Measurements from ENCODE around the gene GRK2. TPM values are rescaled to one million over a fixed set of nuclear protein-coding genes. Genes with fewer than 3 reads are reported as not detected.
"Not testable (repeated sequence)": the region's sequence is repeated elsewhere in the genome, so short reads cannot be mapped to it uniquely, and the experiment has no call there.

Gene GRK2
- total RNA-seq, 2 donors from 2014 or later, result 95.8 to 119 TPM

GRCh38 chr11:67317205-67317887 is 51.1 kb downstream of the GRK2 start:
- peak; percentile 77 for ATAC-seq

GRCh38 chr11:67317888-67318555 is 51.7 kb downstream of the GRK2 start:
- intact Hi-C loops (cut with DNase I, micrococcal nuclease), result loop anchor here (2.0 to 5.0 kb wide), 2 partner anchors 51 to 55 kb away; partner anchors contain the start of gene GRK2 (in 1 of the 2)
- peak; percentile 50 to 66 for DNase-seq
- peak; percentile 57 for ATAC-seq

More at GRCh38 chr11:67317205-67317887, 51.1 kb downstream of the GRK2 start:
- peak; percentile 94 to 99 for DNase-seq
- intact Hi-C loops (cut with DNase I, micrococcal nuclease), result loop anchor here (2.0 to 5.0 kb wide), 2 partner anchors 50 to 55 kb away; partner anchors contain the start of gene GRK2 (in 1 of the 2)

DNA sequence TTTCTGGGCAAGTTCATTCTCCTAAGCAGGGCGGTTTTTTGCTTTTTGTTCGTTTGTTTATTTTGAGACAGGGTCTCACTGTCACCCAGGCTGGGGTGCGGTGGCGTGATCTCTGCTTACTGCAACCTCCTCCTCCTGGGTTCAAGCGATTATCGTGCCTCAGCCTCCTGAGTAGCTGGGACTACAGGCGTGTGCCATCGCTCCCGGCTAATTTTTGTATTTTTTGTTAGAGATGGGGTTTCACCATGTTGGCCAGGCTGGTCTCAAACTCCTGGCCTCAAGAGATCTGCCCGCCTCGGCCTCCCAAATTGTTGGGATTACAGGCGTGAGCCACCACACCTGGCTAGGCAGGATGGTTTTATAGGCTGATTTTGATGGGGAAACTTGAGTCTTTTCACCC is 52.6 kb downstream of the GRK2 start:
- intact Hi-C loops (cut with DNase I, micrococcal nuclease), result loop anchor here in 1 of 2 donors (5.0 kb wide), 1 partner anchor 52 kb away; the partner anchor contains the start of gene GRK2
- not testable (repeated sequence) for DNase-seq, ATAC-seq

GRCh38 chr11:67320011-67320410 is 53.7 kb downstream of the GRK2 start:
- intact Hi-C loops (cut with DNase I, micrococcal nuclease), result no loop called here
- ATAC-seq (no peak), DNase-seq (no peak)

- ATAC-seq, result no peak
- no peak for DNase-seq
- intact Hi-C loops (cut with DNase I, micrococcal nuclease), result no loop called here
Measured at GRCh38 chr11:67320691-67321090, 54.4 kb downstream of the GRK2 start.

- intact Hi-C loops (cut with DNase I, micrococcal nuclease), result no loop called here
- no peak for DNase-seq
- ATAC-seq, result no peak
Measured at GRCh38 chr11:67321313-67321871, 55.1 kb downstream of the GRK2 start.

DNA sequence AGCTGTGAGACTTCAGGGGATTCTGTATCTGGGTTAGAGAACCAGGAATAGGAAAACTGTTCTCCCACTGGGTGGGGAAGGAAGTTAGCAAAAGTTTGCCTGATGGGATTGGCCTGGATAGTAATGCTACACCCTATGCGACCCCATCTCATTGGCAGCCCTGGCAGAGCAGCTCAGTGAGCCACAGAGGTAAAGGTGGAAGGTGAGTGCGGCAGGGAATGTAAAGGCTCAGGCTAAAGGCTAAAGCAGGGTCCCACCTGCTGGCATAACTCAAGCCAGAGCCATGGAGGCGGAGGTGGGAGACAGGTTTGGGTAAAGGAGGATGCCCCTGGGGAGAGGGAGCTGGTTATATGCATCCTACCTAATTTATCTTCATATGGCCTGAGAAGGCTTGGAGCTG is 55.8 kb downstream of the GRK2 start:
- DNase-seq, result no peak
- no peak for ATAC-seq
- intact Hi-C loops (cut with DNase I, micrococcal nuclease), result no loop called here

DNA sequence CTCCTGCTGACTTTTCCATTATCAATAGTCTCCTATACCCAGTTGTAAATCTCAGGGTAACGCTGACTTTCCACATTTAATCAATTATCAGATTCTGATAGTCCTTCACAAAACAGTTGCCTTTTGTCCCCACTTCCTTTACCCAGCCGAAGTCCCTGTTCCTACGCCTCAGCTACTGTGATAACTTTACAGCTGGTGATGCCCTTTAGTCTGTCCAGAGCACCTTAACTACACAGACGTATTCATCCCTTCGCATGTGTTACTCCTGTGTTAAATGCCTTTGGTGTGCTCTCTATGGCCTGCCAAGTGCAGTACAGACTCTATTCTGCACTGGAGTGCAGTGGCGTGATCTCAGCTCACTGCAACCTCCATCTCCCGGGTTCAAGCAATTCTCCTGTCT is 57.3 kb downstream of the GRK2 start:
- intact Hi-C loops (cut with DNase I, micrococcal nuclease), result no loop called here
- no peak for ATAC-seq
- DNase-seq, result no peak

- DNase-seq (no peak), ATAC-seq (no peak)
- intact Hi-C loops (cut with DNase I, micrococcal nuclease), result no loop called here
Measured at GRCh38 chr11:67332081-67332691, 65.9 kb downstream of the GRK2 start.

Other genes with a start within 250 kb of the GRK2 start
- under 1 TPM; 0.43 to 0.47 TPM for gene SYT12, start 243.3 kb upstream of the GRK2 start, total RNA-seq
- gene RHOD, start 209.6 kb upstream of the GRK2 start, total RNA-seq, result 1 to 10 TPM; 9.7 to 10.0 TPM
- 10 to 100 TPM; 62.3 to 71.9 TPM for gene KDM2A, start 147.2 kb upstream of the GRK2 start, total RNA-seq
- gene ANKRD13D, start 22.8 kb downstream of the GRK2 start, total RNA-seq, result 10 to 100 TPM; 26.9 to 29.6 TPM
- 10 to 100 TPM; 74.9 to 79.3 TPM for gene SSH3, start 37.1 kb downstream of the GRK2 start, total RNA-seq
- 100 to 1,000 TPM; 237 to 262 TPM for gene POLD4, start 87.1 kb downstream of the GRK2 start, total RNA-seq
- 1 to 10 TPM; 2.2 to 2.4 TPM for gene CLCF1, start 107.1 kb downstream of the GRK2 start, total RNA-seq
- 10 to 100 TPM; 27.4 to 40.6 TPM for gene RAD9A, start 125.5 kb downstream of the GRK2 start, total RNA-seq
- 100 to 1,000 TPM; 214 to 243 TPM for gene PPP1CA, start 135.4 kb downstream of the GRK2 start, total RNA-seq
- gene TBC1D10C, start 137.6 kb downstream of the GRK2 start, total RNA-seq, result 1 to 10 TPM; 3.0 to 4.2 TPM
- 1 to 10 TPM in 1 of 2 donors, under 1 TPM in 1; 0.61 to 2.5 TPM for gene CARNS1, start 149.2 kb downstream of the GRK2 start, total RNA-seq
- 10 to 100 TPM; 45.3 to 47.4 TPM for gene RPS6KB2, start 162.0 kb downstream of the GRK2 start, total RNA-seq
- 10 to 100 TPM in 1 of 2 donors, 1 to 10 TPM in 1; 7.1 to 11.2 TPM for gene PTPRCAP, start 171.2 kb downstream of the GRK2 start, total RNA-seq
- 100 to 1,000 TPM; 195 to 230 TPM for gene CORO1B, start 177.0 kb downstream of the GRK2 start, total RNA-seq
- gene GPR152, start 186.3 kb downstream of the GRK2 start, total RNA-seq, result not detected
- gene CABP4, start 188.9 kb downstream of the GRK2 start, total RNA-seq, result 1 to 10 TPM; 1.1 to 2.0 TPM
- 10 to 100 TPM; 63.6 to 68.0 TPM for gene TMEM134, start 202.8 kb downstream of the GRK2 start, total RNA-seq
- 10 to 100 TPM; 31.4 to 49.6 TPM for gene AIP, start 216.6 kb downstream of the GRK2 start, total RNA-seq
- gene PITPNM1, start 238.9 kb downstream of the GRK2 start, total RNA-seq, result 100 to 1,000 TPM in 1 of 2 donors, 10 to 100 TPM in 1; 82.0 to 108 TPM
- 10 to 100 TPM; 79.5 to 86.2 TPM for gene CDK2AP2, start 241.7 kb downstream of the GRK2 start, total RNA-seq

All from left colon (tissue), 2 donors.